K562 (cell line): ENCODE measurements around the gene LAIR2. TPM values are rescaled to one million over a fixed set of nuclear protein-coding genes. Genes with fewer than 3 reads are reported as not detected.

Experiments
- CREB5 ChIP-seq: fragments of 250-450 bp; sonication (Bioruptor Pico); IDR thresholded peaks from 2 replicates; pipeline ENCODE4 v1.5.0; 2020; ENCODE audit warnings: mild to moderate bottlenecking
- E2F1 ChIP-seq: sonication (generic); formaldehyde crosslinking; IDR thresholded peaks from 2 replicates; pipeline ENCODE4 v1.8.1; 2023; ENCODE audit warnings: mild to moderate bottlenecking, missing genetic modification reagents, moderate library complexity
- E2F3 ChIP-seq: fragments of 250-450 bp; sonication (Bioruptor Pico); IDR thresholded peaks from 2 replicates; pipeline ENCODE4 v1.4.0; 2020; ENCODE audit warnings: mild to moderate bottlenecking
- ELF1 ChIP-seq: fragments of 200-800 bp; sonication (Bioruptor generic); IDR thresholded peaks from 2 replicates; pipeline ENCODE4 v1.6.1; 2016; ENCODE audit warnings: missing genetic modification characterization, missing compliant biosample characterization
- EP300 ChIP-seq: IDR thresholded peaks from 2 replicates; pipeline ENCODE4 v1.6.1; 2012; ENCODE audit warnings: low read length, improper control_type of control experiment
- JUN ChIP-seq, 2 experiments: sonication (generic) in 1 of 2; formaldehyde crosslinking in 1 of 2; IDR thresholded peaks; 2 replicates each; pipeline versions ENCODE4 v1.6.1 to v1.8.0; 2012 to 2022; ENCODE audit warnings: borderline replicate concordance in 2 of 2, mild to moderate bottlenecking in 2 of 2, improper control_type of control experiment in 1 of 2, low read depth in 1 of 2, low read length in 1 of 2, missing genetic modification reagents in 1 of 2
- MCM3 ChIP-seq: fragments of 450-650 bp; IDR thresholded peaks from 2 replicates; pipeline ENCODE4 v1.6.1; 2016
- NCOA2 ChIP-seq, 2 experiments: fragments of 450-650 bp; IDR thresholded peaks; 2 replicates each; pipeline ENCODE4 v1.6.1; 2018; ENCODE audit warnings: mild to moderate bottlenecking in 2 of 2, moderate library complexity in 1 of 2; ENCODE audit not compliant: partially characterized antibody in 2 of 2
- PBX2 ChIP-seq, 2 experiments: IDR thresholded peaks in 1 of 2; conservative IDR thresholded peaks in 1 of 2; 2 replicates each; pipeline ENCODE4 v1.6.1; 2016; ENCODE audit warnings: low read depth in 2 of 2, mild to moderate bottlenecking in 1 of 2, missing compliant biosample characterization in 1 of 2, missing genetic modification characterization in 1 of 2, moderate library complexity in 1 of 2
- POLR2G ChIP-seq: fragments of 200-400 bp; formaldehyde crosslinking; IDR thresholded peaks from 2 replicates; pipeline ENCODE4 v1.6.1; 2017; ENCODE audit warnings: low read depth, mild to moderate bottlenecking, antibody characterized with exemption, low read length, moderate library complexity
- PPARD ChIP-seq: fragments of 250-450 bp; sonication (Bioruptor Pico); IDR thresholded peaks from 2 replicates; pipeline ENCODE4 v1.8.0; 2022; ENCODE audit warnings: inconsistent platforms, mild to moderate bottlenecking, moderate library complexity
- PREB ChIP-seq: sonication (generic); formaldehyde crosslinking; IDR thresholded peaks from 2 replicates; pipeline ENCODE4 v1.8.1; 2023; ENCODE audit warnings: mild to moderate bottlenecking, missing genetic modification reagents
- RB1 ChIP-seq: fragments of 450-650 bp; IDR thresholded peaks from 2 replicates; pipeline ENCODE4 v1.6.1; 2017; ENCODE audit warnings: low read depth, mild to moderate bottlenecking
- SAFB ChIP-seq: fragments of 200-400 bp; formaldehyde crosslinking; IDR thresholded peaks from 2 replicates; pipeline ENCODE4 v1.6.1; 2017; ENCODE audit warnings: low read depth, low read length, borderline replicate concordance
- SAP30 ChIP-seq: fragments of 200-600 bp; sonication (generic); IDR thresholded peaks from 2 replicates; pipeline ENCODE4 v1.6.1; 2012; ENCODE audit warnings: borderline replicate concordance, low read depth, mild to moderate bottlenecking, moderate library complexity, low read length, control low read depth, inconsistent platforms; ENCODE audit not compliant: insufficient read depth, poor library complexity, severe bottlenecking
- ZBTB12 ChIP-seq: fragments of 250-450 bp; sonication (Bioruptor Pico); IDR thresholded peaks from 2 replicates; pipeline ENCODE4 v1.4.0; 2020
- ZC3H11A ChIP-seq: IDR thresholded peaks from 2 replicates; pipeline ENCODE4 v1.6.1; 2012; ENCODE audit warnings: low read depth, low read length, improper control_type of control experiment
- ZNF174 ChIP-seq: fragments of 250-450 bp; sonication (Bioruptor Pico); IDR thresholded peaks from 2 replicates; pipeline ENCODE4 v1.4.0; 2020; ENCODE audit warnings: mild to moderate bottlenecking
- ZNF197 ChIP-seq: fragments of 200-800 bp; sonication (Bioruptor generic); IDR thresholded peaks from 2 replicates; pipeline ENCODE4 v1.6.1; 2016; ENCODE audit warnings: low read depth, missing genetic modification characterization, missing compliant biosample characterization
- ZNF436 ChIP-seq: fragments of 250-450, 450-650 bp; sonication (Bioruptor Pico); formaldehyde crosslinking; IDR thresholded peaks from 2 replicates; pipeline ENCODE4 v1.7.0; 2020; ENCODE audit warnings: mild to moderate bottlenecking
- ZNF695 ChIP-seq: fragments of 450-650 bp; formaldehyde crosslinking; IDR thresholded peaks from 2 replicates; pipeline ENCODE4 v1.4.0; 2020; ENCODE audit warnings: mild to moderate bottlenecking, moderate library complexity
- polyA plus RNA-seq, 8 experiments: library from polyadenylated mRNA; depleted of rRNA in 4 of 8; stranded (reverse) in 5 of 8; unstranded in 3 of 8; fragments of >200 nt; fragmentation: Nextera tagmentation in 2 of 8; fragmentation: Illumina TruSeq in 1 of 8; extraction: Ambion mirVana in 2 of 8; extraction: Trizol in 1 of 8; gene quantifications; 2 replicates each; pipeline versions ENCODE4 v1.2.1 to v1.2.3, GENCODE V29; 2011 to 2014; ENCODE audit warnings: inconsistent platforms in 1 of 8, missing spikeins in 1 of 8
- total RNA-seq, 7 experiments: library from RNA; depleted of rRNA in 6 of 7; stranded (reverse); fragments of >200 nt in 6 of 7; fragmentation: Illumina TruSeq in 2 of 7; extraction: Trizol in 2 of 7; gene quantifications; 2 replicates each; pipeline versions ENCODE4 v1.2.1 to v1.2.3, GENCODE V29; 2011 to 2021; ENCODE audit warnings: low replicate concordance in 1 of 7

LAIR2 gene
- total and polyA plus RNA-seq, 9 of the 15 experiments (the other 6 are each of a cell fraction or from before 2014, with no cell fraction given): not detected

GRCh38 chr19:54517483-54517882, 14.9 kb downstream of the LAIR2 start (continued):
- TF ChIP-seq ZC3H11A: no peak
- TF ChIP-seq ELF1 (tag): peak; percentile 48; the same call in 1 of the 2 replicates
- no peak for TF ChIP-seq E2F3
- TF ChIP-seq MCM3: no peak
- no peak for TF ChIP-seq ZNF436 (CRISPR knock-in tag)
- no peak for TF ChIP-seq JUN (IDR thresholded peaks at IDR 0.05; ENCODE audit: borderline replicate concordance, low read depth, low read length)
- TF ChIP-seq JUN (CRISPR knock-in tag; IDR thresholded peaks at IDR 0.05; ENCODE audit: borderline replicate concordance): no peak
- TF ChIP-seq NCOA2 (IDR thresholded peaks at IDR 0.05; ENCODE audit: partially characterized antibody in 2 of 2): no peak
- no peak for TF ChIP-seq EP300
- no peak for TF ChIP-seq RB1
- no peak for TF ChIP-seq E2F1 (CRISPR knock-in tag)
- TF ChIP-seq CREB5: no peak
- no peak for TF ChIP-seq PBX2 (CRISPR knock-in tag; IDR thresholded peaks at IDR 0.05; ENCODE audit: low read depth)
- TF ChIP-seq PBX2 (tag; conservative IDR thresholded peaks at IDR 0.05; ENCODE audit: low read depth): no peak
- TF ChIP-seq POLR2G: no peak
- no peak for TF ChIP-seq ZNF695
- no peak for TF ChIP-seq SAP30
- TF ChIP-seq PPARD (CRISPR knock-in tag): no peak
- TF ChIP-seq ZBTB12 (CRISPR knock-in tag): no peak
- peak; percentile 65; the same call in 1 of the 2 replicates for TF ChIP-seq ZNF197
- TF ChIP-seq ZNF174 (CRISPR knock-in tag): no peak
- no peak for TF ChIP-seq PREB (CRISPR knock-in tag)
- TF ChIP-seq SAFB: no peak
